ENCODE data around the gene CDKN2AIP.

Gene CDKN2AIP, protein sequence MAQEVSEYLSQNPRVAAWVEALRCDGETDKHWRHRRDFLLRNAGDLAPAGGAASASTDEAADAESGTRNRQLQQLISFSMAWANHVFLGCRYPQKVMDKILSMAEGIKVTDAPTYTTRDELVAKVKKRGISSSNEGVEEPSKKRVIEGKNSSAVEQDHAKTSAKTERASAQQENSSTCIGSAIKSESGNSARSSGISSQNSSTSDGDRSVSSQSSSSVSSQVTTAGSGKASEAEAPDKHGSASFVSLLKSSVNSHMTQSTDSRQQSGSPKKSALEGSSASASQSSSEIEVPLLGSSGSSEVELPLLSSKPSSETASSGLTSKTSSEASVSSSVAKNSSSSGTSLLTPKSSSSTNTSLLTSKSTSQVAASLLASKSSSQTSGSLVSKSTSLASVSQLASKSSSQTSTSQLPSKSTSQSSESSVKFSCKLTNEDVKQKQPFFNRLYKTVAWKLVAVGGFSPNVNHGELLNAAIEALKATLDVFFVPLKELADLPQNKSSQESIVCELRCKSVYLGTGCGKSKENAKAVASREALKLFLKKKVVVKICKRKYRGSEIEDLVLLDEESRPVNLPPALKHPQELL

DNA sequence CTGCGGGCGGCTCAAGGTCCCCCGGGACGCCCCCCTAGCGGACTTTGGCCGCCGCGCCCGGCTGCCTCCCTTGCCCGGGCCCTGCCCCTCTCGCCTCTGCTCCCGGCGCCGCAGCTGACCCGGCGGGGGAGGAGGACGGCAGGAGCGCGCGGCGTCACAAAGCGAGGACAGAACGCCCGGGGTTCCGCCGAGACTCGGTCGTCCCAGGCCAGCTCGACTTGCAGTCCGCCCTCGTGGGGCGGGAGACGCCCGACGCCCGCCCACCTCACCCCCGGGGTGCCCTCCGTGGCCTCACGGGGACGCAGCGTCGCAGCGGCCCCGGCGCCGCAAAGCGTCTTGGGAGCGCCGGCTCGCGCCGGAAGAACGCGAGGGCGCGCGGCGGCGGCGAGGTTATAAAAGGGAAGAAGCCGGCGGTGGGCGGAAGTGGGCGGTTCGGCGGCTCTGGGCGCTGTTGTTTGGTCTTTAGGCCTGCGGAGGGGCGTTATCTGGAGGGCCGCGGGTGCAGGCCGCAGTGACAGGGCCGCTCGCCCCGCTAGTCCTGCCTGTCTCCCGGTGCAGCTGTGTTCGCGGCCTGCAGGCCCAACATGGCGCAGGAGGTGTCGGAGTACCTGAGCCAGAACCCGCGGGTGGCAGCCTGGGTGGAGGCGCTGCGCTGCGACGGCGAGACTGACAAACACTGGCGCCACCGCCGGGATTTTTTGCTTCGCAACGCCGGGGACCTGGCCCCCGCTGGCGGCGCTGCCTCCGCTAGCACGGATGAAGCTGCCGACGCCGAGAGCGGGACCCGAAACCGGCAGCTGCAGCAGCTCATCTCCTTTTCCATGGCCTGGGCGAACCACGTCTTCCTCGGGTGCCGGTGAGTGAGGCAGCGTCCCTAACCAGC is at the start of gene CDKN2AIP:
Gene CDKN2AIP (plus strand): TSS at position 423 of the 883 bp plus-strand sequence. CDS start 162 bp downstream, at position 585.
- peak; percentile 94 for DNase-seq

- no peak for DNase-seq
These were observed 49.0 kb upstream of the CDKN2AIP start for GRCh38 chr4:183395395-183395794.

- DNase-seq = no peak
These were observed 48.2 kb upstream of the CDKN2AIP start for GRCh38 chr4:183396227-183396637.

DNA sequence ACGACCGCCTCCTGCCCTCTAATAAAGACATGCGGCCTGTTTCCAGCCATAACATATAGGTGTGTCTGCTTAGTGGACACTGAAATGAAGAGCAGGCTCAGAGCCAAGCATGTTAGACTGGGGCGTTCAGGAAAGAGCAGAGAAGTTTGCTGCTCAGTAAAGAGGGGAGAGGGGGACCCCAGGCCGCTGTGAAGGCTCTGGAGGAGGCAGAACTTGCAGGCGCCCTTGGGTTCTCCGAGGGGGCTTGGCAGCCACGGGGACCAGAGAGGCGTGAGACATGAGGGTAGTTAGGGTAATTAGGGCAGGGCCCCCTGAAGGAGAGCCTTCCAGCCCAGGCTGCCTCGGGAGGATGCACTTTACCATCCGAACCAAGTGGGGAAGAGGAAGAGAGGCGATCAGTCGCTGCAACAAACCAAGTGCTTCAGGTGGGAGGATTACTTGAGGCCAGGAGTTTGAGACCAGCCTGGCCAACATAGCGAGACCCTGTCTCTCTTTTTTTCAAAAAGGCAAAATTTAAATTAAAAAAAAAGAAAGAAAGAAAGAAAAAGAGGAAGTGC is 46.6 kb upstream of the CDKN2AIP start:
- no peak for DNase-seq

DNA sequence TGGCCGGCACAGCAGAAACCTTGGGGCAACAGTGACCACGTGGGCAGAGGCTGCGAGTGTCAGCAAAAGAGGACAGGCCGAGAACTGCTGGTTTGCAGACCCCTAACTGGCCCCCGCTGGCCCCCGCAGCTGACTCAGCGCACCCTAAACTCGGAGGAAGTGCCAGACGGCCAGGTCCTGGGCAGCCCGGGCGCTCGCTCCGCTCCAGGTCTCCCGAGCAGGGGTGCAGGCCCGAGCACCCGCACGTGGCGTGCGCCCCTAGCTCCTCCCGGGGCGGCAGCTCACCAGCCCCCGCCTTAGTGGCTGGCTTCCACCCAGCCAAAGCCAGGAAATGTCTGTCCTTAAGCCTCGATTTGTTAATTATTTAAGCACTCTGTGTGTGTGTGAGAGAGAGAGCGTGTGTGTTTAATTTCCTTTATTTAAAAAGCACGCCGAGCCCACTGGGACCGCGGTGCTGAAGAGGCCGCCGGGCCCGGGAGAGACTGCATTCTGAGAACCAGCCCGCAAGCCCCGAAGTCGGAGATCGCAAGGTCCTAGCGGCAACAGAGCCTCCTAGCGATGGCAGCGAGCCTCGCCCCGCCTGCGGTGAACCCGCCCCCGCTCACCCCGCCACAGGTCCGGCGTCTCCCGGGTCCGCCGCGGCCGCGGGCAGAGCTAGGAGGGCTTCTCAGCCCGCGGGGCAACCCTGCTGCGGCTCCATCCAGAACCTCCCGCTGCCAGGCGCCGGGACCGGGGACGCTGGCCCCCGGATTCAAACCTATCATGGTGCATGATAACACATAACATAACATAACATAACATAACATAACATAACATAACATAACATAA is 45.9 kb upstream of the CDKN2AIP start:
- peak; percentile 66 for DNase-seq

DNA sequence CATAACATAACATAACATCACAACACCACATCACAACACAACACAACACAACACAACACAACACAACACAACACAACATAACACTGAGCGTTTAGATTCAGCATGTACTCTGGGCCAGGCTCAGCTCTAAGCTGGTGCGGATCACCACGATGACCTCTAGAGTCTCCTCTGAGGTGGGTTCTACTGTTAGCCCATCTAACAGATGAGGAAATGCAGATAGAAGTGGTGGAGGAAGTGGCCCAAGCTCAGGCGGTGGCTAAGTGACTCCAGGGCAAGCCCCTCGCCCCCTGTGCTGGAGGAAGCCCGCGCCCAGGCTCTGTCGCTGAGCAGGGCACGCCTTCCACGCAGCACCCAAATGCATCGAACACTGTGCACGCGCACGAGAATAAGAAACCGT is 45.3 kb upstream of the CDKN2AIP start:
- no peak for DNase-seq

GRCh38 chr4:183399616-183400015 is 44.8 kb upstream of the CDKN2AIP start:
- DNase-seq = no peak

- no peak for DNase-seq
These were observed 44.4 kb upstream of the CDKN2AIP start for GRCh38 chr4:183400035-183400434.

GRCh38 chr4:183401473-183401872 is 43.0 kb upstream of the CDKN2AIP start:
- DNase-seq = no peak

DNA sequence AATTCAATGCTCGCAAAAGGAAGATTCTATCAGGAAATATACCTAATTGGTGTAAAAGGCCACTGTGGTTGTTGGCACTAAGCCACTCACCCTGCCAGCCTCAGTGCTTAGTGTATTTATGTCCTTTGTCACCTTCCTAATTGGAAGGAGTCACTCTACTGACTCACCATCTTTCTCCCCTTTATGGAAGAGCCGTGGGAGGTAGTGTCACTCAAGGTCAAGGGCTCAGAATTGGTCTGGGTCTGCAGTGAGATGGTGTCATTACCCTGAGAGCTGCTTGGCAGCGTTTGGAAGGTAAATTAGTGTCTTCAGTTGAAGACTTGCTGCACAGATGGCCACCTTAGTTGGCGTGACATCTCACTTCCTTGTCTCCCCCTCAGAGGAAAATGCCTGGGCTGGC is 41.7 kb upstream of the CDKN2AIP start:
- no peak for DNase-seq

DNA sequence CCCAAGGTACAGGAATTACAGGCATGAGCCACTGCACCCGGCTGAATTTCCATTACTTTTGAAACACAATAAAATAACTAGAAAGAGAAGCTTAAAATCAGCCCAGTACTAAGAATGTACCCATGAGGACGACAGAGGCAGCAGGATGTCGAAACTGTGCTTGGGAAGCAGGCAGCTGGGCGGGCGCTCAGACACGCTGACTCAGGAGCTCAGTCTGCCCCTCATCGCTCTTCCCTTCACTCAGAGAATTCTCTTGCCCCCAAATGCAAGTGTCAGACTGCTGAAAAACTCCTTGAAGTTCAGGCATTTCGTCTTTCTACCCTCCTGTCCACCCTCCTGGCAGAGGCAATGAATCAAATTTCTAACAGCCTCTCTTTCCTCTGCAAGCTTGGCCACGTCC is 41.0 kb upstream of the CDKN2AIP start:
- DNase-seq = no peak

- no peak for DNase-seq
These were observed 40.5 kb upstream of the CDKN2AIP start for GRCh38 chr4:183403961-183404360.

DNA sequence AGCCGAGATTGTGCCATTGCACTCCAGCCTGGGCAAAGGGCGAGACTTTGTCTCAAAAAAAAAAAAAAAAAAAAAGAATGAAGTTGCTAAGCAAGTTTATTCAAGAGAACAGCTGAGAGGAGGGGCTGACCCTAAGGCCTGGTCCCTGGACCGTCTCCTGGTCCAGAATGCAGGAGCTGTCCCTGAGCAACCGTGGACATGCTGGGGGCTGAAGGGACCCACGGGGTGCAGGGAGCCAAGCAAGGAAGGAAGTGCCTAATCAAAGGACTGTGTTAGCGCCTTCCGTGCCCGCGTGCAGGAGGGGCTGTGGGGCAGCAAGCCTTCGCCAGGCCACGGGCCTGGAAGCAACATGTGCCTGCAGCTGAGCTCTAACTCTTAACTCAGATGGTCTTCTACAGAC is 39.1 kb upstream of the CDKN2AIP start:
- no peak for DNase-seq

GRCh38 chr4:183407128-183407585 is 37.3 kb upstream of the CDKN2AIP start:
- DNase-seq = peak; percentile 89

DNA sequence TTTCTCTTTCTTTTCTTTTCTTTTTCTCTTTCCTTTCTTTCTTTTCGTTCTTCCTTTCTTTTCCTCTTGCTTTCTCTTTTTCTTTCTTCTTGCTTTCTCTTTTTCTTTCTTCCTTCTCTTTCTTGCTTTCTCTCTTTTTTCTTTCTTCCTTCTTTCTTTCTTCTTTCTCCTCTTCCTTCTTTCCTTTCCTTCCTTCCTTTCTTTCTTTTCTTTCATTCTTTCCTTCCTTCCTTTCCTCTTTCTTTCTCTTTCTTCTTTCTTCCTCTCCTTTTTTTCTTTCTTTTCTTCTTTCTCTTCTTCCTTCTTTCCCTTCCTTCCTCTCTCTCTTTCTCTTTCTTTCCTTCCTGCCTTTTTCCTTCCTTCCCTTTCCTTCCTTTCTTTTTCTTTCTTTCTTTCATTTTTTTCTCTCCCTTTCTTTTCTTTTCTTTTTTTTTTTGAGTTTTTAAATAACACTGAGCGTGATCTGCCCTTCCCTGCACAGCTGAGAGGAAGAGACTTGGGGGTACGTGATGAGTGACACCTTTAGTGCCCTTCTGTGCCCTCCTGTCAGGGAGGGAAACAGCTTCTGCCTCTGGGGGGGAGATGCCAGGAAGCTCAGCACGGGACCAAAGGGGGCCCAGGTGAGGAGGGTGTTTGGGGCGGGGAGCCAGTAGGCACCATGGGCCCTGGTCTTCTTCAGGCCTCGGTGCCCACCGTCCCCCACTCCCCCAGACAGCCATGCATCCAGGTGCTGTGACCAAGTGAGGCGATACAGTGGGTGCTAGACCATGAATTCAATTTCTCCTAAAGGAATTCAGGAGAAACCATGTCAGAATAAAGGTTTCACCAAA is 36.6 kb upstream of the CDKN2AIP start:
- no peak for DNase-seq

DNA sequence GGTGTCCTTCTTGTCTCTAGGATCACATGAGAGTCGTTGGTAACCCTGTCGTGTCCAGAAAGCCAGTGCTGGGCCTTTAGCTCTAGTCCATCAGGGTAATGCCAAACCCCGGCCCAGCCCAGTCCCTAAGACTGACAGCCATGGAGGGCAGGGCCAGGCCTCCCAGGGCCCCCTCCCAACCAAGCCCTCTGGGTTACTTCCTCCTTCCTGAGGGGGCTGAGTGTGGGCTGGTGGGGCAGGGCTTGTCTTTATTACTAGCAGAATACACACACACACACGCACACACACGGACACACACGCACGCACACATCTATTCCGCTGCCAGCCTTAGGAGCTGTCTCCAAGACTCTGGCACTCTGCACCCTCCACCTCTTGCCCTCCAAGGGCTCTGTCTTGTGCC is 35.6 kb upstream of the CDKN2AIP start:
- DNase-seq = no peak

- DNase-seq = no peak
These were observed 35.0 kb upstream of the CDKN2AIP start for GRCh38 chr4:183409483-183409882.

- no peak for DNase-seq
These were observed 34.5 kb upstream of the CDKN2AIP start for GRCh38 chr4:183409934-183410333.

DNA sequence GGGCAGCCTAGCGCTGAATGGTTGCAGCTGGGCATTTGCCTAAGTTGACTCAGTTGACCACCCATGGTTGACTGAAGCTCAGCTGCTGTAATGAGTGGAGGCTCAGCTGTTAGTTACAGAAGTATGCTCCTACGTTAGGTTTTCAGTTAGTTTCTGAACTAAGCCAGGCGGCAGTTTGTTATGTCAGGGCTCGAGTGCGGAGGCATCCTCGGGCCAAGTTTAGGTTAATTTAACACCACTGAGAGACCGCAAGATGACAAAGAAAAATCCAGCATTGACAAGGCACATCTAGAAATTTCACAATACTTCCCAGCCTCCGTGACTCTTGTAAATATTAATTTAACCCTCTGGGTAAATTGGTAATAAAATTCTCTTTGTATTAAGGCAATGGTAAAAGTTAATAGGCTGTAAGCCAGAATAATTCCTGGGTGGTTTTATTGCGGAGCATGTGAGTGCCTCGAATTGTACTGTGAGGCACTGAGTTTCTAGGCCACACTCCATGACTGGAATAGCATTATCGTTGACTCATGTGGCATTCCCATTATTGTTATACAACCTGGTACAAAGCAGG is 33.1 kb upstream of the CDKN2AIP start:
- DNase-seq = no peak

DNA sequence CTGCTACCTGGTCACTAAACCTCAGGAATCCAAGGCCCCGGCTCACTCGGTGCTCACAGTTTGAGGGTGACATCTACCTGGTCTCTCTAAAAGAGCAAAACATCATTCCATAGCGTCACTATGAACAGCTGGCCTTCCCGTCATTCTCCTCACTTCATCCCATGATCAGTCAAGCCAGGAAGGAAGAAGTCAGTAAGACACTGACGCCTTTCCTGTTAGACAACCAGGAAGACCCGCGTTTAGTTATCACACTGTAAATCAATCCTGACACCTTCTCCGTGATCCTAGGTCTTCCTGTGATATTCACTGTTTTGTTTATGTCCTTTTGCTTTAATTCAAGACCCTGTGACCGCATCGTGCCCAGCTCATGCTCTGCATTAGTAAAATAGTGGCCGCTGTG is 31.6 kb upstream of the CDKN2AIP start:
- no peak for DNase-seq

Measured in CD4-positive, alpha-beta T cell treated with Interleukin-15 for 1 hour (primary cell).